Hepatic stellate cell (primary cell): ENCODE results near the gene ITPR1.

Source experiments
- DNase-seq: peaks from one replicate; pipeline ENCODE4 v3.0.0; 2011; ENCODE audit warnings: low spot score

The ITPR1 gene

DNA sequence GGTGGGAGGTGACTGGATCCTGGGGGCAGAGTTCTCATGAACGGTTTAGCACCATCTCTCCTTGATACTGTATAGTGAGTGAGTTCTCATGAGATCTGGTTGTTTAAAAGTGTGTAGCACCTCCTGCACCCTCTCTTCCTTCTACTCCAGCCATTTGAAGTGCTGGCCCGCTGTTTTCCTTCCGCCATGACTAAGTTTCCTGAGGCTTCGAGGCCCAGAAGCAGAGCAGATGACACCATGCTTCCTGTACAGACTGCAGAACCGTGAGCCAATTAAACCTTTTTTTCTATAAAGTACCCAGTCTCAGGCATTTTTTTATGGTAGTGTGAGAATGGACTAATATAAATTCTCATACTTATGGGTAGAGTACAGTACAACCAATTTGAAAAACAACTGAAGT is 362.5 kb downstream of the ITPR1 start:
- no peak for DNase-seq

DNA sequence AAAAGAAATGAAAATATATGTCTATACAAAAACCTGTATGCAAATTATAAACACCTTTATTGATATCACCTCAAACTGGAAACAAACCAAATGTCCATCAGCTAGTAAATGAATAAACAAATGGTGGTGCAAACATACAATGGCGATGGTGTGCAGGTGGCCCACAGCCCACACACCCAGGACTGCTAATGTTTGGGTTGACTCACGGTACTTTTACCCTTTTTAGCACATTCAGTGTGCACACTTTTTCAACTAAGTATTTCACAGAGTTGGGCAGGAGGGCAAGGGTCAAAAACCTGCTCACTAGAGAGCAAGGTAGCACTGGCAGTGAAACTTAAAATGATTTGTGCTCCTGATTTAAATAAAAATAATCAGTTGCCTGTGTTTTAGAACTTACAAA is 363.0 kb downstream of the ITPR1 start:
- no peak for DNase-seq

DNA sequence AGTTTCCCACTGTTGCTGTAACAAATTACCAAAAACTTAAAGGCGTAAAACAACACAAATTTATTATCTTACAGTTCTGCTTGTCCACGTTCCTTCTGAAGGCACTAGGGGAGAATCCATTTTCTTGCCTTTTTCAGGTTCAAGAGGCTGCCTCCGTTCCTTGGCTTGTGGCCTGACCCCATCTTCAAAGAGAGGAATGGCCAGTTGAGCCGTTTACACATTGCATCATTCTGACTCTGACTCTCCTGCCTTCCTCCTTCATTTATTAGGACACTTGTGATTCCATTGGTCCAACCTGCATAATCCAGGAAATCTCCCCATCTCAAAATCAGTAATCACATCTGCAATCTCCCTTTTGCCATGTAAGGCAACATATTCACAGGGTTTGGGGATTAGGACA is 363.4 kb downstream of the ITPR1 start:
- DNase-seq = no peak

DNA sequence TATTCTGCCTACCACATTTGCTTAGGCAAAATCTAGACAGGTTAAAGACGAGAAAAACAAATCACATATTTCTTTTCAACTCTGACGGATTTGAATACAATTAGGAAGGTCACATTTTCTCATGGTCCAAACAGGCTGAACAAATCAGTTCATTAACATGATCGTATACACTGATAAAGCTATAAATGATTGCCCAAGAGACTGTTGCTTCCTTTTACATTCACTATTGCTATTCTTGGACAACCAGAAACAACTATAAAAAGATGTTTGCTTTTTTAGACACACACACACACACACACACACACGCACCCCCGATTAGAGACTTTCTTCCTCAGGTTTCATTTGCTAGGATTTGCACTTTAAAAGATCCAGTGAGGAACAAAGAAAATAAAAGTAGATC is 363.8 kb downstream of the ITPR1 start:
- DNase-seq = no peak

DNA sequence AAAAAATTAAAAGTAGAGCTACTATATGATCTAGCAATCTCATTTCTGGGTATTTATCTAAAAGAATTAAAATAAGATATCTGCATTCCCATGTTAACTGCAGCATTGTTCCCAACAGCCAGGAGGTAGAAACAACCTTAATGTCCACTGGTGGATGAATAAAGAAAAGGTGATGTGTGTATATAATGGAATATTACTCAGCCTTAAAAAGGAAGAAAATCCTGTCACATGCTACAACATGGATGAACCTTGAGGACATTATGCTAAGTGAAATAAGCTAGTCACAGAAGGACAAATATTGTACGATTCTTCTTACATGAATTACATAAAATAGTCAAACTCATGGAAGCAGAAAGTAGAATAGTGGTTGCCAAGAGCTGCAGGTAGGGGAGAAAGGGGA is 366.6 kb downstream of the ITPR1 start:
- no peak for DNase-seq

DNA sequence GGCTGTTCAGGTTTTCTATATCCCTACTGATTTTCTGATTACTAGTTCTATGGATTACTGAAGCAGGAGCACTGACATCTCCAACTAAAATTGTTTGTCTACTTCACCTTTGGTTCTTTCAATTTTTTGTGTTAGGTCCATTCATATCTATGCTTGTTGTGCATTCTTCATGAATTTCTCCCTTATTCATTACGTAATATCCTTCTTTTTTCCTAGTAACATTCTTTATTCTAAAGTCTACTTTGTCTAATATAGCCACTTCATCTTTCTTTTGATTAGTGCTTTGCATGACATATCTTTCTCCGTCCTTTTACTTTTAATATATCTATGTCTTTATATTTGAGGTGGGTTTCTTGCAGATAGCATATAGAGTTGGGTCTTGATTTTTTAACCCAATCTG is 369.8 kb downstream of the ITPR1 start:
- DNase-seq = no peak

DNA sequence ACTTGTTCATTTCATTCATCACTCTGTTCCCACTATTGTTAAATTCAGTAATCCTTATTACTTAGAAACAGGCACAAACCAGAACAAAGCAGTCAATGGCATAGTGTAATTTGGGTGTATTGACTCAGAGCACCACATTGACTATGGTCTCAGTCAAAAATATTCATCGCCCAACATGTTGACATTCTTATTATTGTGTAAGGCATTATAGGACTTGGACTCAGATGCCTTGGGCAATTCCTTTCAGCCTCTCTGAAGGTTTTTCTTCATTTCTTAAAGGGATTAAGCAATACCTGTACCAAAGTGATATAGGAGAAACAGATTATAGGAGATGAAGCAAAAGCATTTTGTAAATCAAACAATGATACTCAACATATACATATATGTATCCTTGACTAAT is 371.4 kb downstream of the ITPR1 start:
- no peak for DNase-seq

DNA sequence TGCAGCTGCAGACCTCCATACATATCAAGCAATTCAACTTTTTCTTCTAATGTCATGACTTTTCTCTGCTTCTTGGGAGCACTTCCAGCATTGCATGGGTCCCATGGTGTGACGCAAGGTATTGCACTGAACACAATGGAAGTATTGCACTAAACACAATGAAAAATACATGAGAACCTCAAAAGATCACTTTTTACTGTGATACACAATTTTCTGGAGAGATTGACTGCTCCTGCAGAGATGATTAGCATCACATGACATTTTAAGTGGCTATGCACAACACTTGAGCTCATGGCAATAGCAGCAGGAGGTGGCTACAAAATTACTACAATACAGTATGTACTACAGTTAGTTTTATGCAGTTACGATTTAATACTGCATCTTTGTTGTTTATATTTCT is 372.6 kb downstream of the ITPR1 start:
- no peak for DNase-seq

DNA sequence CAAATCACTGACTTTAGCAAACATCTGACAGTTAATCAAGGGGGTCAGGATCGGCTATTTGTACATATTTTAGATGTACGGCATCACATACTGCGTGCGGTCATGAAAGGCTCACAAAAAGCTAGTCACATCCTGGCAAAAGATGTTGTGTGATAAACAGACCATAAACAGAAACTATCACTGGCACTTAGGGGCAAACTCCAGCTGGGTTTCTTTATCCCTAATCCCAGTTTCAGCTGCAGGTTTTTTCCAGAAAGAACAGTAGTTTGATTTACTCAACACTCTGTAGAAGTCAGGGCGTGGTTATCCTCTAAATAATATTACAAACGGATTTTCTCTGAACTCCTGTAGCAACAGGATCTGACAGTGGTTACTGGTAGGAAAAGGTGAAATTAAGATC is 373.7 kb downstream of the ITPR1 start:
- DNase-seq = no peak

DNA sequence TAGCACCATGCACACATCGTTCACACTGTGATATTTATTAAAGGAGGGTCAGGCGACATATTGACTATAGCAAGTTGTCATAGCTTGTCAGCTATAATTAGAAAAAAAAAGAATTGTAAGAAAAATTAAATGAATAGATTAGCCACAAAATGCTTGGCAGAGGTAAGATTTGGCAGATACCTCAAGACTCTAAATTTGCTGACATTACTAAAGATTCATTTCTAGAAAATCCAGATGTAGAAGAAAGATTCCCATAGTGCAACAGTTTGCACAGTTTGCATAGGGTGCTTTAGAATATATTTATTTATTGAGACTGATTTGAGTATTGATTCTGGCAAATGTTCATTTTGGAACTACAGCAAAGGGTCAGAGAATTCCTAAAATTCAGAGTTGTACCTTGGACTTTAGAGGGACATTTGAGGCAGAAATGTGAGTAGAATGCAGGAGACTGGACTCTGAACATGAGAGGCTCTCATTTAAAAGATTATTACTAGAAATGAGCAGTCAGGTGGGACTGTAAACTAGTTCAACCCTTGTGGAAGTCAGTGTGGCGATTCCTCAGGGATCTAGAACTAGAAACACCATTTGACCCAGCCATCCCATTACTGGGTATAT is 384.1 kb downstream of the ITPR1 start:
- DNase-seq = no peak

DNA sequence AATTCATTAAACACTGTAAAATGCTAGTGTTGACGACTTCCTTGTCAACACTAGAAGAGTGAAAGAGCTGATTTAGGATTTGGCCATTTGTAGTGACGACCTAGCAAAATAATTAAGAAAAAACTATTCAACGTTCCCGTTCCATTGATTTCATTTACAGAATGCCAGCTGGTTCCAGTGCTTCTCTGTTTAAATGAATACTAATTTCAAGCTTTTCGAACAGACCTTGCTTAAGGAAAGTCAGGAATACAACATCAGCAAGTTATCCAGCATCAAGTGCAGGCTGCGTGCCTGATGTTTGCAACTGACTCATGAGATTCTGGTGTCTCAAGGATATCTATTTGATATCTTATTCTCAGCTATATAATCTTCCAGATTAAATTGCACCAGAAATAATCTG is 387.7 kb downstream of the ITPR1 start:
- DNase-seq = no peak

DNA sequence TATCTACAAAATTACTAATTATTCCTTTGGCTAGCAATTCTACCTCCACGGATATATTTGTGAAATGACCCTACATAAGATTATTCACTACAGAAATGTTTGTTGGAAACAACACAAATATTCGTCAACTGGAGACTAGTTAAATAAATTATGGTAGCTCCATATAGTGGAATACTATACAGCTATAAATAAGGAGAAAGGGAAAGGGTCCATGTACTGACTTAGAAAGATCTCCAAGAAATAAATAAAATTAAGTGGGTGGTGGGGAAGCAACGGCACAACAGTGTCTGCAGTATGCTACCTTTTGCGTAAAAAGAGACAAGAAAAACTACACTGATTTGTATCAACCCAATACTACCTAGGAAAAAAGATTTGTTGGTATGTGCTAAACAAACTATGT is 389.4 kb downstream of the ITPR1 start:
- DNase-seq = no peak

DNA sequence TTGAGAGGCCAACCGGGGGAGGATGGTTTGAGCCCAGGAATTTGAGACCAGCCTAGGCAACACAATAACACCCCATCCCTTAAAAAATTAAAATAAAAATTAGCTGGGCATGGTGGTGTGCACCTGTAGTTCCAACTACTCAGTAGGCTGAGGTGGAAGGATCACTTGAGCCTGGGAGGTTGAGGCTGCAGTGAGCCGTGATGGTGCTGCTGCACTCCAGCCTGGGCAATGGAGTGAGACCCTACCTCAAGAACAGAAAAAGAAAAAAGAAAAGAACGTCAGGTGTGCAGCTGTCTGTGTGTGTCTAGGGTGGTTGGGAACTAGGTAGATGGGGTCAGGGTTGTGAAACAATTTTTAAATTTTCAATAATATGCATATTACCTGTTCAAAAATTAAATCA is 389.9 kb downstream of the ITPR1 start:
- no peak for DNase-seq

DNA sequence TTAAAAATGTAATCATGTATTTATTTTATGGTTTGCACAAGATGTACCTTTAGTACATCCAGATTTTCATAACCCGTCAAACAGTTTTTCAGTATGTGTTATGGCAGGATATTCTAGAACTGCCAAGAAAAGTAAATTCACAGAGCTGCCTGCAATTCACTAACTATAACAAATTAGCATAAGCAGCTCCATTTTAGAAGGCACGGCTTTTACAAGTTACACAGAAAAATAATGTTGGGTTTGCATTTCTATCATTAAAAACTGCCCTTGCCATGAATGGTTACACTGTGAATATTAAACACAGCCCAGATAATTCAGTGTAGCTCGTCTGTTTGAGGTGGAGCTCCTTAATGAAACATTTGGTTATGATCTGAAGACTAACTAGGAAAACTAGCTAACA is 391.7 kb downstream of the ITPR1 start:
- DNase-seq = no peak

DNA sequence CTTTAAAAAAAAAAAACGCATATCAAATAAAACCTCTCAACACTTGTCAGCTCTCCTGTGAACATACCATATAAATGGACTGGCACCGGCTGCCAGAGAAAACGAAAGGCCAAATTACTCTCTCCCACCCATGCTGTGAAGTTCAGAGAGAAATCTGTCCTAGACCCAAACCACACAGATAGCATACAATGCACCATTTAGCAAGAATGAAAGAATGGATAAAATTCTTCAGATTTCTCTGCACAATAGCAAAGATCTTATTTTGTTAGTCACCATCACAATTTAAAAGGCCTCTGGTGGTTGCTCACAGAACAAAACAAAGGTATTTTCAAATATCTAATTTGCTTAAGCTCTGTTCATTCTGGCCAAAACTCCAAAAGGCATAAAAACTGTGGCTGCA is 392.2 kb downstream of the ITPR1 start:
- no peak for DNase-seq

DNA sequence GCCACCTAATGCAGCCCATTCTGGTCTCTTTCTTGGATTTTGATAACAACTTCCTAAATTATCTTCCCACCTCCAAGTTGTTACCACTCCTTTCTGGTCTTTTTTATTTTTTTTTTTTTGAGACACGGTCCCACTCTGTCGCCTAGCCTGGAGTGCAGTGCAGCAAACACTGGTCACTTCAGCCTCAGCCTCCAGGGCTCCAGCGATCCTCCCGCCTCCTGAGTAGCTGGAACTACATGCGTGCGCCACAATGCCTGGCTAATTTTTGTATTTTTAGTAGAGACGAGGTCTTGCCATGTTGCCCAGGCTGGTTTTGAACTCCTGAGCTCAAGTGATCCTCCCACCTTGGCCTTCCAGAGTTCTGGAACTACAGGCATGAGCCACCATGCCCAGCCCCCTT is 393.3 kb downstream of the ITPR1 start:
- no peak for DNase-seq

DNA sequence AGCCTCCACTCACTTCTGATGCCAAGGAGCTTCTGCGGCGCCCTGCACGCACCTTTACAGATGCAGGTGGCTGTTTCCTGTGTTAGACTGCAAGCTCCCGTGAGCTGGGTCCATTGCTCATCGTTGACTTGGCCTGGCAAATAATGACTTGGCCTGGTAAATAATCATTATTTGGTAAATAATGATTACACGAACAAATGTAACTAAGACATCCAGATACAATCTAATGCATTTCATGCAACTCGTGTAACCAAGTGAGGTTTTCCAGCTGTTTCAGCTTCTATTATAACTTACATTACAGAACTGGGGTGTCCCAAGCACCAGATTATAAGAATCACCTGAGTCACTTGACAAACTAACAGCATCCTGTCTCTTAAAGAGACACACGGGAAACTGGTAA is 394.0 kb downstream of the ITPR1 start:
- no peak for DNase-seq

DNA sequence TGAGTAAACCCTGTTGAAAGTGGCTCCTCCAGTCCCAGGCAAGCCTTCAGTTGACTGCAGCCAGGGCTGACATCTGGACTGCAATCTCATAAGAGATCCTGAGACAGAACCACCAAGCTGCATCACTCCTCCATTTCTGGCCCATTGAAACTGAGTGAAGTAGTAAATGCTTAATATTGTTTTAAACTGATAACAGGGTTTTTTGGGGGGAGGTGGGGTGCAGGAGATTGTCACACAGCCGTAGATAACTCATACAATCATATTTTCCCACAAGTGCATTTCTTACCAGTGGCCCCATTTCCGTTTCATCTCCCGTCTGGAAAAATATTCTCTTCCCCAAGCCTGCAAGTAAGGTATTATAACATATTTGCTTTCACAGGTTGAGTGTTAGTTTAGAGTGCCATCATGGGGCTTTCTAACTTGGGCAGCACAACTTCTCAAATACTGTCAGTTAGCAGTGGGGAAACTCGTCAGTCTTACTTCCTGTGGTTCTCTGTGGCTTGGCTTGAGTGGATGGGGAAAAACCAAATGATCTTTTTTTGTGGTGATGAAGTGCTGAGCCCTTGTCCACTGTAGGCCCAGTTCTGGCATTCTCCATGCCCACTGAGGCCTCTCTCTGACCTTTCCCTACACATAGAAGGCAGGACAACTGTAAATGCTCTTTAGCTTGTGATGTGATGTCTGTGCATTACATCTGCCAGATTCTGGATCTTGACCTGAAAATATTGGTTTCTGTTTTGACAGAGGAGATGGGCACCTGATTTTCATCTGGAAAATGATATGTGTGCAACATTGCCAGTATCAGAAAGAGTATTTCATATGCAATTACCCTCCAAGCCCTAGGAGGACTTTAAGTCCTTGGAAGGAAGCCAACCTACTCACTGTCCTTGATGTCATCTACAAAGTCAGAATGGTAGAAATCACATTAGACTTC is 396.0 kb downstream of the ITPR1 start:
- no peak for DNase-seq

DNA sequence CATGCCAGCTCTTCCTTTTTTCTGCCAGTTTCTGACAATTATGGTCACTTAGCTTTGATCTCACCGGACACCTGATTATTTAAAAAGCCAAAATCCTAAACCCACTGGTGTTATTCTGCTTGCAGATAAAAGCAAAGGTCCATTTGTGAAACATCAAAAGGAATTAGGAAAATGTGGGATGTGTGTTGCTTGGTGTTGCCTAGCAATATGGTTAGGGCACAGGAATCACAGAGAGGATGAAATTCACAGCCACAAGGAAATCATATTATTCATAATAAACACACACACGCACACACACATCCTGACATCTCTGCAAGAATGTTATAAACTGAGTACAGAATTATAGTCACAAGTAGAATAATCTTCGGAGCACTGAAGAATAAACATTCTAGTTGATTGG is 396.7 kb downstream of the ITPR1 start:
- DNase-seq = no peak

DNA sequence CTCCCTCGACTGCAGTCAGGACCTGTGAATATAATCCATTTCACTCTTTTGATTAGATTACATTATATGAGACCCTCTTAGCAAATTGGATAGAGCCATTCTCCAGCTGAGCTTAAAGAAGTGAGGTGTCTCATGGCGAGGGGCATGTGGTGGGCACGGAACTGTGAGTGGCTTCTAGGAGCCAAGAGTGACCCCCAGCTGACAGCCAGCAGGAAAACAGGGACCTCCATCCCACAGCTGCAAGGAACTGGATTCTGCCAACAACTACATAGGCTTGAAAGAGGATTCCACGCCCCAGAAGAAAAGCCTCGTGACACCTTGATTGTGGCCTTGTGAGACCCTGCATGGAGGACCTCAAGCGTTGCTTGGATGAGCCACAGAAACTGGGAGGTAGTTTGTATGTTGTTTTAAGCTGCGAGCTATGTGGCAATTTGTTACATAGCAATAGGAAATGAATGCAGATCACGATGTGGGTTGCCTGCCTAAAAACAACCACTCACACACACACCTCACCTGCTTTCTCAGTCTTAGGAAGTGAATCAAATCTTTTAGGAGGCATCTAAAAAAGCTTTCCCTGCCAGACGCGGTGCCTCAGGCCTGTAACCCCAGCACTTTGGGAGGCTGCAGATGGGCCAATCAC is 401.9 kb downstream of the ITPR1 start:
- no peak for DNase-seq

DNA sequence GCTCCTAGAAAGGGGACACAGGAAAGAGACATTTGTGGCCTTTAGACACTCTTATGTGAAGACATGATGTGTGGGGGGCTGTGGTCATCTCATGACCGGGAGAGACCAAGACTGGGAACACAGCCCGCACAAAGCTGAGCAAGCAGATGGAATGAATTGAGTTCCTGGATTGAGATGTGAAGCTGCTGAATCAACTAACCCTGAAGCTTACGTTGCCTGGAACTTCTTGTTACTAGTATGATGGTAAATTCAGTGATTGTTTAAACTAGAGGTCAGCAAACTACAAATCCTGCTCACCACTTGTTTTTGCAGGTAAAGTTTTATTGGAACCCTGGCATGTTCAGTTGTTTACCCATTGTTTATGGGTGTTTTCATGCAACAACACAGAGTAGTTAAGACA is 402.7 kb downstream of the ITPR1 start:
- no peak for DNase-seq
